Measurements from ENCODE around the gene PPTC7. TPM values are rescaled to one million over a fixed set of nuclear protein-coding genes. Genes with fewer than 3 reads are reported as not detected.

The PPTC7 gene
- total and polyA plus RNA-seq, 2 of the 13 experiments (the other 11 are each of a cell fraction or from before 2014, with no cell fraction given): 4.8 to 12.3 TPM

DNA sequence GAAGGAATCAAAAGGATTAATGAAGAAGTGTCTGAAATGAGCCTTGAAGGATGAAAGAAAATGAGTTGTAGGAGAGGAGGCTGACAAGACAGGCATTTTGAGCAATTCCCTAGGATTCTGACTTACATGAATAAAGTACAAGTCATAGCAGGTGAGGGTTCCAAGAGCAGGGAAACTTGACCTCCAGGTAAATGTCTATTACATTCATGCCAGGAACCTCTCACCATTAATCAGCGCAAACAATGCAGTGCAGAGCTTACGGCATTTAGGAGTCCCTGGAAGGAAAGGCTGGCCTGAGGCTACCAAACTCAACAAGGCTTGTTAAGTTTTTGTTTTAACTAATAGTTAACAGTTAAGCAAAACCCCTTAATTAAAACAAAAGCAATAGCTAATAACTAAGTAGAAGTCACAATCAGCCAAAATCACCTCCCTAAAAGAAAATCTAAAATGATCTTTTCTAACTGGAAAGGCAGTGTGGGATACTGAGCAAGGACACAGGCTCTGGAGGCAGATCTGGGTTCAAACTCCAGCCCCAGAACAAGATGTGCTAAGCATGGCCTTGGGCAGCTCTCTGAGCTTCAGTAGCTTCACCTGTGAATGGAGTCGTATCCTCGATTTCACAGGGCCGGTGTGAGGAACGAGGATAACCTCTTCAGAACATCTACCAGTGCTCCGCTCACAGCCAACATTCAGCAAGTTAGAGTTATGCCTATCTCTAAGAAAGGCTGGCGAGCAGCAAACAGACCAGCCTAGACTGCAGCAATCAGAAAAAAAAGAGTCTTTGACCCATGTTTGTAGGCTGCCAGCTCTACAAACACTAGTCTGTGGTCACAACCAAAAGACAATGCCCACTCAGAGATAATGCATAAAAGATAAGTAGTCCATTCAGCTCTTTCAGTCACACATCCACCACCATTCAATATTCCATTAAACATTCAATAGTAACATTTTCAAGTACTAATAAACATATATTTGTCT, 16.9 kb downstream of the PPTC7 start (continued):
- TF ChIP-seq NFATC3 (CRISPR knock-in tag; IDR thresholded peaks at IDR 0.05): no peak
- peak; percentile 82 for TF ChIP-seq SOX5 (CRISPR knock-in tag; IDR thresholded peaks at IDR 0.05; ENCODE audit: borderline replicate concordance)
- TF ChIP-seq AKAP8 (CRISPR knock-in tag; IDR thresholded peaks at IDR 0.05): 0 out of 2 replicates have a peak, but pooled peaks have one; percentile 25
- TF ChIP-seq KDM2A (CRISPR knock-in tag; IDR thresholded peaks at IDR 0.05; ENCODE audit: borderline replicate concordance, low read depth): 0 out of 2 replicates have a peak, but pooled peaks have one; percentile 21
- TF ChIP-seq TARDBP (CRISPR knock-in tag; IDR thresholded peaks at IDR 0.05): 0 out of 2 replicates have a peak, but pooled peaks have one; percentile 35
- no peak for TF ChIP-seq CBX2 (IDR thresholded peaks at IDR 0.05; ENCODE audit: low read depth, low read length)
- TF ChIP-seq CBX2 (CRISPR knock-in tag; IDR thresholded peaks at IDR 0.05; ENCODE audit: low read depth): no peak
- TF ChIP-seq ARID2 (CRISPR knock-in tag; IDR thresholded peaks at IDR 0.05; ENCODE audit: borderline replicate concordance): 0 out of 2 replicates have a peak, but pooled peaks have one; percentile 63
- TF ChIP-seq, protein P1, sequence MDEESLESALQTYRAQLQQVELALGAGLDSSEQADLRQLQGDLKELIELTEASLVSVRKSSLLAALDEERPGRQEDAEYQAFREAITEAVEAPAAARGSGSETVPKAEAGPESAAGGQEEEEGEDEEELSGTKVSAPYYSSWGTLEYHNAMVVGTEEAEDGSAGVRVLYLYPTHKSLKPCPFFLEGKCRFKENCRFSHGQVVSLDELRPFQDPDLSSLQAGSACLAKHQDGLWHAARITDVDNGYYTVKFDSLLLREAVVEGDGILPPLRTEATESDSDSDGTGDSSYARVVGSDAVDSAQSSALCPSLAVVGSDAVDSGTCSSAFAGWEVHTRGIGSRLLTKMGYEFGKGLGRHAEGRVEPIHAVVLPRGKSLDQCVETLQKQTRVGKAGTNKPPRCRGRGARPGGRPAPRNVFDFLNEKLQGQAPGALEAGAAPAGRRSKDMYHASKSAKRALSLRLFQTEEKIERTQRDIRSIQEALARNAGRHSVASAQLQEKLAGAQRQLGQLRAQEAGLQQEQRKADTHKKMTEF (CRISPR knock-in tag; IDR thresholded peaks at IDR 0.05): 0 out of 2 replicates have a peak, but pooled peaks have one; percentile 24
- 0 out of 2 replicates have a peak, but pooled peaks have one; percentile 29 for TF ChIP-seq ZNF761 (CRISPR knock-in tag; conservative IDR thresholded peaks at IDR 0.05)
- TF ChIP-seq HNF4A (CRISPR knock-in tag; IDR thresholded peaks at IDR 0.05): peak; percentile 61
- no peak for TF ChIP-seq NFE2L1 (CRISPR knock-in tag; IDR thresholded peaks at IDR 0.05; ENCODE audit: borderline replicate concordance)
- TF ChIP-seq EP300 (IDR thresholded peaks at IDR 0.05; ENCODE audit: low read depth in 2 of 2, low read length in 2 of 2): no peak; a peak in 2 of 4 replicates
- 0 out of 2 replicates have a peak, but pooled peaks have one; percentile 23 for TF ChIP-seq EP300 (CRISPR knock-in tag; IDR thresholded peaks at IDR 0.05; ENCODE audit: borderline replicate concordance)
- TF ChIP-seq, protein P2, sequence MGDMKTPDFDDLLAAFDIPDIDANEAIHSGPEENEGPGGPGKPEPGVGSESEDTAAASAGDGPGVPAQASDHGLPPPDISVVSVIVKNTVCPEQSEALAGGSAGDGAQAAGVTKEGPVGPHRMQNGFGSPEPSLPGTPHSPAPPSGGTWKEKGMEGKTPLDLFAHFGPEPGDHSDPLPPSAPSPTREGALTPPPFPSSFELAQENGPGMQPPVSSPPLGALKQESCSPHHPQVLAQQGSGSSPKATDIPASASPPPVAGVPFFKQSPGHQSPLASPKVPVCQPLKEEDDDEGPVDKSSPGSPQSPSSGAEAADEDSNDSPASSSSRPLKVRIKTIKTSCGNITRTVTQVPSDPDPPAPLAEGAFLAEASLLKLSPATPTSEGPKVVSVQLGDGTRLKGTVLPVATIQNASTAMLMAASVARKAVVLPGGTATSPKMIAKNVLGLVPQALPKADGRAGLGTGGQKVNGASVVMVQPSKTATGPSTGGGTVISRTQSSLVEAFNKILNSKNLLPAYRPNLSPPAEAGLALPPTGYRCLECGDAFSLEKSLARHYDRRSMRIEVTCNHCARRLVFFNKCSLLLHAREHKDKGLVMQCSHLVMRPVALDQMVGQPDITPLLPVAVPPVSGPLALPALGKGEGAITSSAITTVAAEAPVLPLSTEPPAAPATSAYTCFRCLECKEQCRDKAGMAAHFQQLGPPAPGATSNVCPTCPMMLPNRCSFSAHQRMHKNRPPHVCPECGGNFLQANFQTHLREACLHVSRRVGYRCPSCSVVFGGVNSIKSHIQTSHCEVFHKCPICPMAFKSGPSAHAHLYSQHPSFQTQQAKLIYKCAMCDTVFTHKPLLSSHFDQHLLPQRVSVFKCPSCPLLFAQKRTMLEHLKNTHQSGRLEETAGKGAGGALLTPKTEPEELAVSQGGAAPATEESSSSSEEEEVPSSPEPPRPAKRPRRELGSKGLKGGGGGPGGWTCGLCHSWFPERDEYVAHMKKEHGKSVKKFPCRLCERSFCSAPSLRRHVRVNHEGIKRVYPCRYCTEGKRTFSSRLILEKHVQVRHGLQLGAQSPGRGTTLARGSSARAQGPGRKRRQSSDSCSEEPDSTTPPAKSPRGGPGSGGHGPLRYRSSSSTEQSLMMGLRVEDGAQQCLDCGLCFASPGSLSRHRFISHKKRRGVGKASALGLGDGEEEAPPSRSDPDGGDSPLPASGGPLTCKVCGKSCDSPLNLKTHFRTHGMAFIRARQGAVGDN (CRISPR knock-in tag; IDR thresholded peaks at IDR 0.05): no peak
- TF ChIP-seq, protein P3, sequence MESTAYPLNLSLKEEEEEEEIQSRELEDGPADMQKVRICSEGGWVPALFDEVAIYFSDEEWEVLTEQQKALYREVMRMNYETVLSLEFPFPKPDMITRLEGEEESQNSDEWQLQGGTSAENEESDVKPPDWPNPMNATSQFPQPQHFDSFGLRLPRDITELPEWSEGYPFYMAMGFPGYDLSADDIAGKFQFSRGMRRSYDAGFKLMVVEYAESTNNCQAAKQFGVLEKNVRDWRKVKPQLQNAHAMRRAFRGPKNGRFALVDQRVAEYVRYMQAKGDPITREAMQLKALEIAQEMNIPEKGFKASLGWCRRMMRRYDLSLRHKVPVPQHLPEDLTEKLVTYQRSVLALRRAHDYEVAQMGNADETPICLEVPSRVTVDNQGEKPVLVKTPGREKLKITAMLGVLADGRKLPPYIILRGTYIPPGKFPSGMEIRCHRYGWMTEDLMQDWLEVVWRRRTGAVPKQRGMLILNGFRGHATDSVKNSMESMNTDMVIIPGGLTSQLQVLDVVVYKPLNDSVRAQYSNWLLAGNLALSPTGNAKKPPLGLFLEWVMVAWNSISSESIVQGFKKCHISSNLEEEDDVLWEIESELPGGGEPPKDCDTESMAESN (CRISPR knock-in tag; conservative IDR thresholded peaks at IDR 0.05): 0 out of 2 replicates have a peak, but pooled peaks have one; percentile 31
- no peak for TF ChIP-seq FIP1L1 (IDR thresholded peaks at IDR 0.05; ENCODE audit: borderline replicate concordance, insufficient read depth, low read depth, low read length)
- no peak for TF ChIP-seq SAFB2 (CRISPR knock-in tag; IDR thresholded peaks at IDR 0.05; ENCODE audit: borderline replicate concordance, low read depth)
- TF ChIP-seq, protein P4, sequence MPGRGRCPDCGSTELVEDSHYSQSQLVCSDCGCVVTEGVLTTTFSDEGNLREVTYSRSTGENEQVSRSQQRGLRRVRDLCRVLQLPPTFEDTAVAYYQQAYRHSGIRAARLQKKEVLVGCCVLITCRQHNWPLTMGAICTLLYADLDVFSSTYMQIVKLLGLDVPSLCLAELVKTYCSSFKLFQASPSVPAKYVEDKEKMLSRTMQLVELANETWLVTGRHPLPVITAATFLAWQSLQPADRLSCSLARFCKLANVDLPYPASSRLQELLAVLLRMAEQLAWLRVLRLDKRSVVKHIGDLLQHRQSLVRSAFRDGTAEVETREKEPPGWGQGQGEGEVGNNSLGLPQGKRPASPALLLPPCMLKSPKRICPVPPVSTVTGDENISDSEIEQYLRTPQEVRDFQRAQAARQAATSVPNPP (CRISPR knock-in tag; IDR thresholded peaks at IDR 0.05): 0 out of 2 replicates have a peak, but pooled peaks have one; percentile 52
